HCT116 (cell line): ENCODE measurements around the gene CALN1. TPM values are rescaled to one million over a fixed set of nuclear protein-coding genes. Genes with fewer than 3 reads are reported as not detected.

ENCODE experiments used
- ATAC-seq: fragments of 200-7000 bp; cut with Tn5 transposase; 2 replicates; pipeline ENCODE4 v1.9.1; 2020; ENCODE audit warnings: mild to moderate bottlenecking, moderate library complexity
- BruUV-seq: library from RNA; stranded (reverse); fragments of 400-500 nt; replicated peaks from 2 replicates; lab custom pipeline; 2021; lab: Mats Ljungman, UMichigan
- CTCF ChIA-PET: fragments of 300-600 bp; sonication (Branson Sonifier 250); formaldehyde crosslinking; loops from one replicate; lab custom pipeline; 2021; ENCODE audit warnings: antibody characterized with exemption; lab: Charles Lee
- POLR2A ChIA-PET: fragments of 300-600, 350-600 bp; sonication (Branson Sonifier 250); formaldehyde crosslinking; loops from one replicate; lab custom pipeline; 2021; ENCODE audit warnings: antibody characterized with exemption; lab: Charles Lee
- RAD21 ChIA-PET, 2 experiments: fragments of 300-600 bp; sonication (Branson Sonifier 250); formaldehyde crosslinking; loops; one replicate each; lab custom pipeline; 2023; ENCODE audit warnings: low total read pairs in 2 of 2; ENCODE audit not compliant: uncharacterized antibody in 2 of 2, unreplicated experiment in 2 of 2, low non-redundant PET in 1 of 2; lab: Charles Lee
- DNase-seq: peaks from one replicate; pipeline ENCODE4 v3.0.0-alpha.2; 2010; ENCODE audit warnings: low read depth, low spot score
- H2AFZ ChIP-seq: fragments of 200-600 bp; shearing (Covaris generic), sonication (generic); 2 replicates; pipeline ENCODE4 v1.6.1; 2017; ENCODE audit warnings: low read depth, mixed run types, mixed read lengths, antibody characterized with exemption, low read length; ENCODE audit not compliant: poor library complexity, severe bottlenecking
- H3K27ac ChIP-seq: 2 replicates; pipeline ENCODE4 v1.5.1; 2012; ENCODE audit warnings: low read depth, low read length
- H3K27me3 ChIP-seq: fragments of 200-600 bp; sonication (generic); 2 replicates; pipeline ENCODE4 v1.6.1; 2016; ENCODE audit warnings: mixed run types, low read length, mixed read lengths; ENCODE audit not compliant: insufficient read depth
- H3K36me3 ChIP-seq, 2 experiments: fragments of 200-500 bp in 1 of 2; fragments of 200-600 bp in 1 of 2; sonication (Bioruptor generic) in 1 of 2; sonication (generic) in 1 of 2; 2 replicates each; pipeline versions ENCODE4 v1.5.1 to v1.6.1; 2014 to 2016; ENCODE audit warnings: low read length in 2 of 2, inconsistent platforms in 1 of 2, mixed read lengths in 1 of 2, mixed run types in 1 of 2; ENCODE audit not compliant: insufficient read depth in 2 of 2, control insufficient read depth in 1 of 2
- H3K4me1 ChIP-seq, 2 experiments: fragments of 200-600 bp in 1 of 2; sonication (generic) in 1 of 2; 2 replicates each; pipeline versions ENCODE4 v1.5.1 to v1.6.1; 2012 to 2017; ENCODE audit warnings: low read length in 2 of 2, inconsistent platforms in 1 of 2, mild to moderate bottlenecking in 1 of 2, mixed read lengths in 1 of 2, mixed run types in 1 of 2, moderate library complexity in 1 of 2; ENCODE audit not compliant: insufficient read depth in 2 of 2, control insufficient read depth in 1 of 2
- H3K4me2 ChIP-seq: fragments of 200-600 bp; sonication (generic); 2 replicates; pipeline ENCODE4 v1.6.1; 2017; ENCODE audit warnings: mixed run types, low read length, mixed read lengths
- H3K4me3 ChIP-seq, 2 experiments: fragments of 200-600 bp in 1 of 2; sonication (generic) in 1 of 2; replicated peaks in 1 of 2; 2 replicates each; pipeline ENCODE4 v1.5.1; 2011 to 2016; ENCODE audit warnings: low read length in 2 of 2, control low read depth in 1 of 2, low read depth in 1 of 2, mild to moderate bottlenecking in 1 of 2, mixed read lengths in 1 of 2, mixed run types in 1 of 2
- H3K79me2 ChIP-seq: fragments of 200-600 bp; sonication (generic); 2 replicates; pipeline ENCODE4 v1.6.1; 2017; ENCODE audit warnings: mild to moderate bottlenecking, mixed run types, low read length, moderate library complexity, mixed read lengths; ENCODE audit not compliant: insufficient read depth
- H3K9ac ChIP-seq: fragments of 200-600 bp; sonication (generic); 2 replicates; pipeline ENCODE4 v1.6.1; 2016; ENCODE audit warnings: low read length, mixed read lengths
- H3K9me2 ChIP-seq: fragments of 200-600 bp; sonication (generic), shearing (Covaris generic); 2 replicates; pipeline ENCODE4 v1.6.1; 2017; ENCODE audit warnings: mixed run types, mild to moderate bottlenecking, moderate library complexity; ENCODE audit not compliant: insufficient read depth
- H3K9me3 ChIP-seq, 2 experiments: fragments of 200-500 bp in 1 of 2; fragments of 200-600 bp in 1 of 2; sonication (Bioruptor generic) in 1 of 2; sonication (generic) in 1 of 2; 2 replicates each; pipeline ENCODE4 v1.6.1; 2014 to 2017; ENCODE audit warnings: low read length in 2 of 2, mixed read lengths in 2 of 2, inconsistent platforms in 1 of 2, low read depth in 1 of 2, mild to moderate bottlenecking in 1 of 2, mixed run types in 1 of 2, moderate library complexity in 1 of 2; ENCODE audit not compliant: control insufficient read depth in 1 of 2, insufficient read depth in 1 of 2
- H4K20me1 ChIP-seq: fragments of 200-600 bp; sonication (generic), shearing (Covaris generic); 2 replicates; pipeline ENCODE4 v1.6.1; 2017; ENCODE audit warnings: mixed run types, mild to moderate bottlenecking, moderate library complexity; ENCODE audit not compliant: insufficient read depth
- EZH2phosphoT487 ChIP-seq: fragments of 200-600 bp; IDR thresholded peaks from 2 replicates; pipeline ENCODE4 v1.6.1; 2018; ENCODE audit warnings: antibody characterized with exemption, borderline replicate concordance
- POLR2A ChIP-seq: IDR thresholded peaks from 2 replicates; pipeline ENCODE4 v1.7.0; 2011; ENCODE audit warnings: borderline replicate concordance; ENCODE audit not compliant: insufficient read depth, insufficient read length; ENCODE audit errors: extremely low read depth
- RAD21 ChIP-seq: IDR thresholded peaks from 2 replicates; pipeline ENCODE4 v1.6.1; 2012; ENCODE audit warnings: low read depth, mild to moderate bottlenecking
- SRF ChIP-seq: IDR thresholded peaks from 2 replicates; pipeline ENCODE4 v1.6.1; 2012; ENCODE audit warnings: low read depth
- intact Hi-C: fragments of 100-400 bp; cut with micrococcal nuclease; formaldehyde crosslinking; loops from 2 replicates; pipeline ENCODE4 v1.10.0; 2022
- total RNA-seq: library from RNA; stranded (reverse); gene quantifications from one replicate; pipeline ENCODE4 v1.2.1, GENCODE V29; 2021; ENCODE audit not compliant: unreplicated experiment
- TF ChIP-seq, protein P1 (sequence below): IDR thresholded peaks from 2 replicates; pipeline ENCODE4 v1.6.1; 2012; ENCODE audit warnings: low read depth
- TF ChIP-seq, protein P2 (sequence below): IDR thresholded peaks from 2 replicates; pipeline ENCODE4 v1.6.1; 2012

The CALN1 gene
- total RNA-seq, 1 experiment from 2014 or later = 0.17 TPM

- no peak overlapping the region for H3K9ac ChIP-seq
- ATAC-seq (no peak), DNase-seq (no peak)
- no peaks in the 10 kb centered on the region for H3K4me1 ChIP-seq
- no peaks in the 10 kb centered on the region for H3K27me3 ChIP-seq
- no peaks in the 10 kb centered on the region for H4K20me1 ChIP-seq
- no TSS peak for BruUV-seq
- no peaks in the 10 kb centered on the region for H3K9me2 ChIP-seq
- intact Hi-C loops = no loop called here
- H3K79me2 ChIP-seq = no peaks in the 10 kb centered on the region
- no peak overlapping the region for H3K4me2 ChIP-seq
- RAD21 ChIA-PET = no interaction called here
- no peaks in the 10 kb centered on the region for H3K9me3 ChIP-seq
- TF ChIP-seq POLR2A = no peak
- TF ChIP-seq, protein P1, sequence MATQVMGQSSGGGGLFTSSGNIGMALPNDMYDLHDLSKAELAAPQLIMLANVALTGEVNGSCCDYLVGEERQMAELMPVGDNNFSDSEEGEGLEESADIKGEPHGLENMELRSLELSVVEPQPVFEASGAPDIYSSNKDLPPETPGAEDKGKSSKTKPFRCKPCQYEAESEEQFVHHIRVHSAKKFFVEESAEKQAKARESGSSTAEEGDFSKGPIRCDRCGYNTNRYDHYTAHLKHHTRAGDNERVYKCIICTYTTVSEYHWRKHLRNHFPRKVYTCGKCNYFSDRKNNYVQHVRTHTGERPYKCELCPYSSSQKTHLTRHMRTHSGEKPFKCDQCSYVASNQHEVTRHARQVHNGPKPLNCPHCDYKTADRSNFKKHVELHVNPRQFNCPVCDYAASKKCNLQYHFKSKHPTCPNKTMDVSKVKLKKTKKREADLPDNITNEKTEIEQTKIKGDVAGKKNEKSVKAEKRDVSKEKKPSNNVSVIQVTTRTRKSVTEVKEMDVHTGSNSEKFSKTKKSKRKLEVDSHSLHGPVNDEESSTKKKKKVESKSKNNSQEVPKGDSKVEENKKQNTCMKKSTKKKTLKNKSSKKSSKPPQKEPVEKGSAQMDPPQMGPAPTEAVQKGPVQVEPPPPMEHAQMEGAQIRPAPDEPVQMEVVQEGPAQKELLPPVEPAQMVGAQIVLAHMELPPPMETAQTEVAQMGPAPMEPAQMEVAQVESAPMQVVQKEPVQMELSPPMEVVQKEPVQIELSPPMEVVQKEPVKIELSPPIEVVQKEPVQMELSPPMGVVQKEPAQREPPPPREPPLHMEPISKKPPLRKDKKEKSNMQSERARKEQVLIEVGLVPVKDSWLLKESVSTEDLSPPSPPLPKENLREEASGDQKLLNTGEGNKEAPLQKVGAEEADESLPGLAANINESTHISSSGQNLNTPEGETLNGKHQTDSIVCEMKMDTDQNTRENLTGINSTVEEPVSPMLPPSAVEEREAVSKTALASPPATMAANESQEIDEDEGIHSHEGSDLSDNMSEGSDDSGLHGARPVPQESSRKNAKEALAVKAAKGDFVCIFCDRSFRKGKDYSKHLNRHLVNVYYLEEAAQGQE = no peak
- TF ChIP-seq SRF = no peak
- TF ChIP-seq, protein P2, sequence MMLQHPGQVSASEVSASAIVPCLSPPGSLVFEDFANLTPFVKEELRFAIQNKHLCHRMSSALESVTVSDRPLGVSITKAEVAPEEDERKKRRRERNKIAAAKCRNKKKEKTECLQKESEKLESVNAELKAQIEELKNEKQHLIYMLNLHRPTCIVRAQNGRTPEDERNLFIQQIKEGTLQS = no peak
- CTCF ChIA-PET = no interaction called here
- H3K27ac ChIP-seq = no peak overlapping the region
- POLR2A ChIA-PET = no interaction called here
- H2AFZ ChIP-seq = no peak overlapping the region
- H3K4me3 ChIP-seq = no peak overlapping the region
- H3K36me3 ChIP-seq = no peaks in the 10 kb centered on the region
These were observed 133.6 kb downstream of the CALN1 start for GRCh38 chr7:72278550-72278949.

- intact Hi-C loops = no loop called here
These were observed 136.6 kb downstream of the CALN1 start for GRCh38 chr7:72275382-72276070.

More at GRCh38 chr7:72275382-72276070, 136.6 kb downstream of the CALN1 start:
- no peaks in the 10 kb centered on the region for H3K36me3 ChIP-seq
- H4K20me1 ChIP-seq = no peaks in the 10 kb centered on the region
- BruUV-seq = no TSS peak
- ChIA-PET CTCF (no interaction called here), POLR2A (no interaction called here), RAD21 (no interaction called here)
- no peak overlapping the region for H3K27ac ChIP-seq
- no peak overlapping the region for H3K4me3 ChIP-seq
- DNase-seq (no peak), ATAC-seq (no peak)
- TF ChIP-seq POLR2A (no peak), EZH2phosphoT487 (no peak), RAD21 (no peak), SRF (no peak)
- TF ChIP-seq, protein P1 = no peak
- H3K9me3 ChIP-seq = no peaks in the 10 kb centered on the region
- H3K27me3 ChIP-seq = no peaks in the 10 kb centered on the region
- no peaks in the 10 kb centered on the region for H3K9me2 ChIP-seq
- H2AFZ ChIP-seq = no peak overlapping the region
- no peaks in the 10 kb centered on the region for H3K4me1 ChIP-seq
- no peaks in the 10 kb centered on the region for H3K79me2 ChIP-seq
- no peak overlapping the region for H3K4me2 ChIP-seq
- no peak overlapping the region for H3K9ac ChIP-seq
